Measurements from ENCODE around the gene DCUN1D2.
"Not testable (repeated sequence)": the region's sequence is repeated elsewhere in the genome, so short reads cannot be mapped to it uniquely, and the experiment has no call there.

Gene DCUN1D2

DNA sequence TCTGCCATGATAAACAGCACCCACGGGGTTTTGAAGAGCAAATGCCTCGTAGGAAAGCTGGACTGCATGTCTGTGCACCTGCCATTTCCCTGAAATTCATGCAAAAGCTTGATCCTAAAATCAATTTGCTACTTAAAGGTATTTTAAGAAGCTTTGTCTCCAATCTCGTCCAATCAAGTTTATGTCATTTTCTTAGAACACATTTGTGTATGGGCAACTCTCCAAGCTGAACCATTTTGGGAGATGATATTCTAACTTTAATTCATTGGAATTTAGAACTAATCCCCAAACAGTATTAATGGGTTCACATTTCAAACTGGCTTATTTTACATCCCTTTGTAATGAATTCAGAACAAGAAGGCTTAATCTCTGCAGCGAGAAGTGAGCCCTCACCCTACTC lies 38.0 kb downstream of the DCUN1D2 start:
- H3K27ac Mint-ChIP-seq = peak overlapping the region in 2 of 3 experiments; percentile 3 to 76
- no peak for TF ChIP-seq CTCF (IDR thresholded peaks at IDR 0.05; ENCODE audit: unreplicated experiment in 3 of 3)

DNA sequence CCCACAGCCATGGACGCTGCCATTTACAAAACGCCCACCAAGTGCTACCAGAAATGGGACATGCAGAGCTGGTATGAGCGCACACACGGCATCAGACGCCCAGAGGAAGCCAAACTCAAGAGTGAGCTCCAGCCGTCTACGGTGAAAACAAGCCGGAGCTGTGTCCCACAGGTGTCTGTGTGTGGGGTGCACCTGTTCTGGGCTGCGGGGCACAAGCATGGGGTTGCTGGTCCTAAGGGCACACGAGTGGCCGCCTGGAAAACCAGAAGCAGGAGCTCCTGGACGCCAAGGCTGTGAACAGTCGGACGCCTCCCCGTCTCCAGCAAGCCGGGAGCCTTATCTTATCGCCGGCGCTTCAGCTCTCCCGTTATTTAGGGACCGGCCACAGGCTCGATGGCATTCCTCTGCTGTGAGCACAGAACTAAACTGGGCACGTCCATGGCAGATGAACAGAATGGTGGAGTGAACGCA lies 38.5 kb downstream of the DCUN1D2 start:
- no peak for TF ChIP-seq CTCF (IDR thresholded peaks at IDR 0.05; ENCODE audit: unreplicated experiment in 3 of 3)
- Mint-ChIP-seq H3K36me3 (ENCODE audit: low read depth) (peaks cover 34% of the 10 kb centered on the region), H3K27ac (peak overlapping the region in 1 of 3 experiments; percentile 76), H3K4me1 (peaks cover 37% of the 10 kb centered on the region), H3K4me3 (peak overlapping the region in 1 of 3 experiments; percentile 40), H3K9me3 (no peaks in the 10 kb centered on the region), H3K27me3 (ENCODE audit: low read depth) (peaks cover 5% of the 10 kb centered on the region)

More for the DNA sequence above, 38.0 kb downstream of the DCUN1D2 start:
- Mint-ChIP-seq H3K4me1 (peaks cover 37% of the 10 kb centered on the region), H3K9me3 (no peaks in the 10 kb centered on the region), H3K36me3 (ENCODE audit: low read depth) (peaks cover 36% of the 10 kb centered on the region), H3K27me3 (ENCODE audit: low read depth) (peaks cover 5% of the 10 kb centered on the region), H3K4me3 (peak overlapping the region in 1 of 3 experiments; percentile 59)

DNA sequence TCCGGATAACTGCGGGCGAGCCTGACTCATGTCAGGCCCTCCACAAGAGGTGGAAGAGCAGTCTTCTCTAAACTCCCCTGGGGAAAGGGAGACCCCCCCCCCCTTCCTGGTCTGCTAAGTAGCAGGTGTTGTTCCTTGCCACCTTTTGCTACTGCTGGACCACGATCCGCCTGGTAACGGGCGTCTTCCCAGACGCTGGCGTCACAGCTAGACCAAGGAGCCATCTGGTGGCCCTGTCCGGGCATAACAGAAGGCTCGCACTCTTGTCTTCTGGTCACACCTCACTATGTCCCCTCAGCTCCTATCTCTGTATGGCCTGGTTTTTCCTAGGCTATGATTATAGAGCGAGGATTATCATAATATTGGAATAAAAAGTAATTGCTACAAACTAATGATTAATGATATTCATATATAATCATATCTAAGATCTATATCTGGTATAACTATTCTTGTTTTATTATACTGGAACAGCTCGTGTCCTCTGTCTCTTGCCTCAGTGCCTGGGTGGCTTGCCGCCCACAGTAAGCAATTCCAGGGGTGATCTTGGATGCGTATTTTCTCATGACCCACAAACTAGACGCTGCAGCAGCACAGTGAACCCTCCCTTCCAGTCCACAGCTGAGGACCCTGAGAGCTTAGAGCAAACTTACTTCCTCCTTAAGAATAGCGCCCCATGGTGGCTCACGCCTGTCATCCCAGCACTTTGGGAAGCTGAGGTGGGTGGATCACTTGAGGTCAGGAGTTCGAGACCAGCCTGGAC lies 39.5 kb downstream of the DCUN1D2 start:
- Mint-ChIP-seq H3K36me3 (ENCODE audit: low read depth) (peaks cover 30% of the 10 kb centered on the region), H3K4me3 (peak overlapping the region in 1 of 3 experiments; percentile 32), H3K4me1 (peaks cover 37% of the 10 kb centered on the region)
- H3K27ac Mint-ChIP-seq; H3K27me3 Mint-ChIP-seq (ENCODE audit: low read depth); H3K9me3 Mint-ChIP-seq: not testable (repeated sequence)
- peak; percentile 27 to 42 (median 35) for TF ChIP-seq CTCF (IDR thresholded peaks at IDR 0.05; ENCODE audit: unreplicated experiment in 3 of 3)

DNA sequence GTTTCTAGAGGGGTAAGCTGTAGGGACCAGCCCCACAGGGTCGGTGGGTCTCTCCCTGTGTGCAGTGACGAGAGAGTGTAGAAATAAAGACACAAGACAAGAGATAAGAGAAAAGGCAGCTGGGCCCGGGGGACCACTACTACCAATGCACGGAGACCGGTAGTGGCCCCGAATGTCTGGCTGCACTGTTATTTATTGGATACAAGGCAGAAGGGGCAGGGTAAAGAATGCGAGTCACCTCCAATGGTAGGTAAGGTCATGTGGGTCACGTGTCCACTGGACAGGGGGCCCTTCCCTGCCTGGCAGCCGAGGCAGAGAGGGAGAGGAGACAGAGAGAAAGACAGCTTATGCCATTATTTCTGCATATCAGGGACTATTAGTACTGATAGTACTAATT lies 40.2 kb downstream of the DCUN1D2 start:
- H3K9me3 Mint-ChIP-seq; H3K27me3 Mint-ChIP-seq (ENCODE audit: low read depth); H3K4me3 Mint-ChIP-seq: not testable (repeated sequence)
- H3K27ac Mint-ChIP-seq = peak overlapping the region in 1 of 3 experiments; percentile 7
- H3K36me3 Mint-ChIP-seq (ENCODE audit: low read depth) = peaks cover 23% of the 10 kb centered on the region
- peaks cover 37% of the 10 kb centered on the region for H3K4me1 Mint-ChIP-seq

GRCh38 chr13:113449693-113450347 lies 40.7 kb downstream of the DCUN1D2 start:
- Mint-ChIP-seq H3K9me3 (no peaks in the 10 kb centered on the region), H3K4me3 (no peak overlapping the region), H3K36me3 (ENCODE audit: low read depth) (peaks cover 19% of the 10 kb centered on the region), H3K27me3 (ENCODE audit: low read depth) (peaks cover 5% of the 10 kb centered on the region), H3K27ac (peak overlapping the region in 1 of 3 experiments; percentile 40), H3K4me1 (peaks cover 37% of the 10 kb centered on the region)
- TF ChIP-seq CTCF (IDR thresholded peaks at IDR 0.05; ENCODE audit: unreplicated experiment in 3 of 3) = no peak

DNA sequence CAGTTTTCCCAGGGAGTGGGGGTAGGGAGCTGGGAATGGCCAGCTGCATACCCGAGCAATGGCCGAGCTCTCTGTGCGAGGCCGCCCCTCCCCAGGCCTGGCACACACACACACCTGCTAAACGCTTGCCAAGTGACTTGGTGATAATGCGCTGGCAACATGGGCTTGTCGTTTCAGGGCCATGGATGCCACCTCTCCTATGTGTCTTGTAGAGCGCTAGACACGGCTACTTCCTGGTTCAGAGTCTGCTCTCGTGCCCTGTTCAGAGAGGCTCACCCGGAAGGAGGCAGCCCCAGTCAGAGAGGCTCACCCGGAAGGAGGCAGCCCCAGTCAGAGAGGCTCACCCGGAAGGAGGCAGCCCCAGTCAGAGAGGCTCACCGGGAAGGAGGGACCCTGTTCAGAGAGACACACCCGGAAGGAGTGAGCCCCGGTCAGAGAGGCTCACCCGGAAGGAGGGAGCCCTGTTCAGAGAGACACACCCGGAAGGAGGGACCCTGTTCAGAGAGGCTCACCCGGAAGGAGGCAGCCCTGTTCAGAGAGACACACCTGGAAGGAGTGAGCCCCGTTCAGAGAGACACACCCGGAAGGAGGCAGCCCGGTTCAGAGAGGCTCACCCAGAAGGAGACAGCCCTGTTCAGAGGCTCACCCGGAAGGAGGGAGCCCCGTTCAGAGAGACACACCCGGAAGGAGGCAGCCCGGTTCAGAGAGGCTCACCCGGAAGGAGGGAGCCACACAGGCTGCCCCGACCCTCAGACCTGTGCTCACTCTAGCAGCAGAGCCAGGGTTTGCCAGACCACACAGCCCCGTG lies 41.4 kb downstream of the DCUN1D2 start:
- no peak overlapping the region for H3K4me3 Mint-ChIP-seq
- no peaks in the 10 kb centered on the region for H3K9me3 Mint-ChIP-seq
- no peak for TF ChIP-seq CTCF (IDR thresholded peaks at IDR 0.05; ENCODE audit: unreplicated experiment in 3 of 3)
- H3K27me3 Mint-ChIP-seq (ENCODE audit: low read depth) = peaks cover 5% of the 10 kb centered on the region
- H3K4me1 Mint-ChIP-seq = peaks cover 33% of the 10 kb centered on the region
- peaks cover 19% of the 10 kb centered on the region for H3K36me3 Mint-ChIP-seq (ENCODE audit: low read depth)
- H3K27ac Mint-ChIP-seq = peak overlapping the region in 1 of 3 experiments; percentile 38
